Measurements from ENCODE around the gene SACM1L. TPM values are rescaled to one million over a fixed set of nuclear protein-coding genes. Genes with fewer than 3 reads are reported as not detected.

SACM1L gene
- total and polyA plus RNA-seq, 2 of the 8 experiments (the other 6 are each of a cell fraction or from before 2014, with no cell fraction given): 20.1 to 61.0 TPM

DNA sequence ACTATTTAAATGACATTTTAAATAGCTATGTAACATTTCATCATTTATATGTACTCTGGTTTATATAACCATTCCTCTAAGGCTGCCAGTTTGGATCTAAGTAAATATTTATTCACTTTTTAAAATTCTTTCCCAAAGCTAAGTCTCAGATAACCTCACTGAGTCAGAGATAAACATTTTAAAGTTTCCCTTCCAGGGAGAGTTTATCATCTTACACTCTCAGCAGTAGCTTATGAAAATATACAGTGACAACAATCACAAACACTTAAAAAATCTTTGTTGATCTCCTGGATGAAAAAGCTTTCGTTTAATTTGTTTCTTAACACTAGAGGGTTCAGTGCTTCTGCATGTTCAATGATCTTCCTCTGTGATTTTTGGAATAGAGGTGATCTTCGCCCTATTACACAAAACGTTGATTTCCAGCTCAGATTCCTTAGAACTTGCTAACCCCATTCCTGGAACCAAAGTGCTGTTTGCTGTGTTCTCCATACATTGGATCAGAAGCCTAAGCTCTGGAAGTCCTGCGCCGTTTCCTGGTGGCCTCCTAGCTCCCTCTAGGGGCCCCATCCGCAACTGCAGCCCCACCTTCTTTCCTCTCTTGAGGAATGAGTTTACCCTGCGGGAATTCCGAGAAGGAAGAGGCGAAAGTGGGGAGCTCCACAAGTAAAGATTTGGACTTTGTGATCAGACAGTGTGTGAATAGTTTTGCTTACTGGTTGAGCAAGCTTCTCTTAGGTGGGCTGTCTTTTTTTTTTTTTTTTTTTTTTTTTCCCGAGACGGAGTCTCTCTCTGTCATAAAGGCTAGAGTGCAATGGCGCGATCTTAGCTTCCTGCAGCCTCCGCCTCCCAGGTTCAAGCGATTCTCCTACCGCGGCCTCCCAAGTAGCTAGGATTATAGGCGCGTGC lies 29.3 kb upstream of the SACM1L start:
- Histone ChIP-seq H2AFZ (ENCODE audit: low read length) (no peak overlapping the region), H3K4me2 (ENCODE audit: insufficient read depth in 1 of 2, low read depth in 2 of 2, low read length in 2 of 2) (no peak overlapping the region), H3K36me3 (ENCODE audit: control insufficient read depth in 2 of 4, insufficient read depth in 4 of 4, low read length in 3 of 4) (peaks cover 0 to 3% (median 0%) of the 10 kb centered on the region in 4 experiments; a peak in 2 of 8 replicates), H3K23me2 (ENCODE audit: low read depth, low read length) (no peaks in the 10 kb centered on the region), H3K18ac (ENCODE audit: extremely low read depth, low read length) (no peak overlapping the region), H4K5ac (ENCODE audit: insufficient read length, low read depth, low read length) (no peak overlapping the region), H3K23ac (ENCODE audit: insufficient read length) (no peak overlapping the region), H3K9me3 (ENCODE audit: insufficient read depth in 2 of 2, low read depth in 1 of 2, low read length in 1 of 2) (peaks cover 0 to 2% of the 10 kb centered on the region in 2 experiments; a peak in 1 of 4 replicates), H4K91ac (replicated peaks; ENCODE audit: insufficient read length, low read length) (no peak overlapping the region), H2BK5ac (ENCODE audit: low read depth, low read length) (no peak overlapping the region), H4K8ac (ENCODE audit: extremely low read depth, insufficient read depth, low read length) (no peak overlapping the region), H2BK120ac (replicated peaks; ENCODE audit: low read depth, low read length) (no peak overlapping the region), H3K9ac (replicated peaks in 1 of 4; ENCODE audit: extremely low read depth in 1 of 4, low read depth in 3 of 4, low read length in 3 of 4) (no peak overlapping the region), H3K14ac (ENCODE audit: insufficient read length) (no peak overlapping the region), H3K27ac (ENCODE audit: low read depth, low read length) (no peak overlapping the region), H2AK5ac (ENCODE audit: low read depth, low read length) (no peak overlapping the region), H3K4me1 (replicated peaks in 1 of 4; ENCODE audit: control insufficient read depth in 3 of 4, insufficient read depth in 4 of 4, low read length in 3 of 4) (no peaks in the 10 kb centered on the region), H3K27me3 (replicated peaks in 1 of 4; ENCODE audit: control insufficient read depth in 3 of 4, extremely low read depth in 1 of 4, insufficient read depth in 3 of 4, low read length in 3 of 4) (no peaks in the 10 kb centered on the region), H3K79me2 (ENCODE audit: control insufficient read depth in 1 of 2, insufficient read depth in 2 of 2, low read length in 2 of 2) (0 out of 4 replicates have a peak, but pooled peaks cover 0 to 6% of the 10 kb centered on the region in 2 experiments), H3K56ac (replicated peaks; ENCODE audit: insufficient read length, low read depth, low read length) (no peak overlapping the region), H3K79me1 (ENCODE audit: low read depth, low read length) (no peaks in the 10 kb centered on the region), H2BK15ac (ENCODE audit: low read length) (no peak overlapping the region), H2BK12ac (ENCODE audit: low read depth, low read length) (no peak overlapping the region), H2BK20ac (ENCODE audit: low read length) (no peak overlapping the region), H4K20me1 (replicated peaks in 1 of 2; ENCODE audit: control insufficient read depth in 1 of 2, insufficient read depth in 2 of 2, low read length in 2 of 2) (no peaks in the 10 kb centered on the region), H3K4me3 (ENCODE audit: extremely low read depth in 1 of 4, insufficient read depth in 2 of 4, low read depth in 3 of 4, low read length in 4 of 4) (no peak overlapping the region), H3K4ac (replicated peaks; ENCODE audit: insufficient read length, low read depth, low read length) (no peak overlapping the region)
- ChIA-PET CTCF (ENCODE audit: partially characterized antibody) (interaction anchor here (0.6 to 4.9 kb wide), 79 partner anchors 8 to 1380 kb away, joined by 3 to 65 read pairs (median 4); partner anchors contain the start of genes LIMD1 and SACM1L), POLR2A (ENCODE audit: partially characterized antibody) (interaction anchor here (0.7 to 1.8 kb wide), 5 partner anchors 13 to 514 kb away, joined by 3 to 5 read pairs (median 3); partner anchors contain the start of genes CDCP1 and LIMD1)
- WGBS, 2 experiments (ENCODE audit: extremely low coverage in 1 of 2, insufficient coverage in 1 of 2, insufficient read length in 1 of 2, insufficient replicate concordance in 2 of 2, low coverage in 1 of 2, low lambda C conversion rate in 2 of 2, missing lambda C conversion rate in 1 of 2): 79% methylated on average over 17 of the region's 19 CpGs; no CpG with 5 or more reads in 1 of the 2 experiments
- FAIRE-seq (no peak), DNase-seq (ENCODE audit: low read depth in 1 of 2, low spot score in 2 of 2) (peak; percentile 47 to 93)
- TF ChIP-seq KDM1A (IDR thresholded peaks at IDR 0.05; ENCODE audit: borderline replicate concordance, low read length) (no peak), TCF12 (IDR thresholded peaks at IDR 0.05; ENCODE audit: low read depth, low read length) (no peak), KDM5A (IDR thresholded peaks at IDR 0.05; ENCODE audit: low read length) (no peak), SUZ12 (IDR thresholded peaks at IDR 0.05; ENCODE audit: low read length) (no peak), ZNF274 (IDR thresholded peaks at IDR 0.05; ENCODE audit: borderline replicate concordance, extremely low read depth, low read length) (no peak), CEBPB (IDR thresholded peaks at IDR 0.05; ENCODE audit: low read depth, low read length) (no peak), RAD21 (IDR thresholded peaks at IDR 0.05 in 1 of 2, conservative IDR thresholded peaks at IDR 0.05 in 1 of 2; ENCODE audit: low read depth in 2 of 2, low read length in 2 of 2) (peak; percentile 76 to 82), CHD2 (IDR thresholded peaks at IDR 0.05; ENCODE audit: low read length) (no peak), SIX5 (IDR thresholded peaks at IDR 0.05; ENCODE audit: low read depth, low read length) (no peak), HDAC6 (IDR thresholded peaks at IDR 0.05; ENCODE audit: low read depth, low read length) (no peak), SIN3A (conservative IDR thresholded peaks at IDR 0.05 in 1 of 2, IDR thresholded peaks at IDR 0.05 in 1 of 2; ENCODE audit: low read depth in 1 of 2, low read length in 2 of 2) (no peak)

Data from H1 (cell line).